GM12878 (cell line): Measurements from ENCODE around the gene COL25A1.

Source experiments
- ATF2 ChIP-seq: IDR thresholded peaks from 2 replicates; pipeline ENCODE4 v1.6.1; 2012; ENCODE audit warnings: low read length, inconsistent platforms
- CBFB ChIP-seq: IDR thresholded peaks from 2 replicates; pipeline ENCODE4 v1.6.1; 2016; ENCODE audit warnings: antibody characterized with exemption, low read depth
- CTCF ChIP-seq, 3 experiments: IDR thresholded peaks in 2 of 3; conservative IDR thresholded peaks in 1 of 3; 2 replicates each; pipeline ENCODE4 v1.5.1; 2011; ENCODE audit warnings: low read depth in 3 of 3, low read length in 3 of 3, mild to moderate bottlenecking in 3 of 3, control low read depth in 2 of 3, moderate library complexity in 2 of 3, inconsistent platforms in 1 of 3, mixed read lengths in 1 of 3; ENCODE audit not compliant: control insufficient read depth in 2 of 3, insufficient read depth in 1 of 3; ENCODE audit errors: extremely low read depth in 1 of 3
- ETV6 ChIP-seq, 2 experiments: fragments of 450-650 bp in 1 of 2; IDR thresholded peaks in 1 of 2; conservative IDR thresholded peaks in 1 of 2; 2 replicates each; pipeline ENCODE4 v1.6.1; 2014; ENCODE audit warnings: antibody characterized with exemption in 1 of 2, borderline replicate concordance in 1 of 2, low read depth in 1 of 2, mild to moderate bottlenecking in 1 of 2, moderate library complexity in 1 of 2
- MAX ChIP-seq: IDR thresholded peaks from 2 replicates; pipeline ENCODE4 v1.6.1; 2012; ENCODE audit warnings: low read depth, low read length, improper control_type of control experiment
- MYC ChIP-seq: IDR thresholded peaks from 2 replicates; pipeline ENCODE4 v1.6.1; 2011; ENCODE audit warnings: mild to moderate bottlenecking, low read length, moderate library complexity, inconsistent platforms; ENCODE audit not compliant: insufficient read depth, insufficient replicate concordance, insufficient read length, severe bottlenecking
- NRF1 ChIP-seq: conservative IDR thresholded peaks from 2 replicates; pipeline ENCODE4 v1.6.1; 2011; ENCODE audit warnings: mild to moderate bottlenecking, low read depth, low read length, improper control_type of control experiment
- RCOR1 ChIP-seq: conservative IDR thresholded peaks from 2 replicates; pipeline ENCODE4 v1.6.1; 2012; ENCODE audit warnings: low read depth, low read length, improper control_type of control experiment
- SUZ12 ChIP-seq: fragments of 200-600 bp; sonication (generic); IDR thresholded peaks from one replicate; pipeline ENCODE4 v1.6.1; 2018; ENCODE audit warnings: antibody characterized with exemption, mild to moderate bottlenecking; ENCODE audit not compliant: unreplicated experiment
- TBL1XR1 ChIP-seq: IDR thresholded peaks from 2 replicates; pipeline ENCODE4 v1.6.1; 2012; ENCODE audit warnings: low read depth, low read length, improper control_type of control experiment
- TCF7 ChIP-seq: IDR thresholded peaks from 2 replicates; pipeline ENCODE4 v1.6.1; 2014; ENCODE audit warnings: antibody characterized with exemption, borderline replicate concordance
- ZNF384 ChIP-seq: IDR thresholded peaks from 2 replicates; pipeline ENCODE4 v1.6.1; 2012; ENCODE audit warnings: low read depth, mild to moderate bottlenecking, low read length, improper control_type of control experiment, borderline replicate concordance

GRCh38 chr4:108884596-108884995, 417.9 kb downstream of the COL25A1 start:
- TF ChIP-seq NRF1, result no peak
- no peak for TF ChIP-seq SUZ12
- TF ChIP-seq MAX, result no peak
- TF ChIP-seq CTCF (IDR thresholded peaks at IDR 0.05 in 2 of 3, conservative IDR thresholded peaks at IDR 0.05 in 1 of 3; ENCODE audit: control insufficient read depth in 2 of 3, extremely low read depth in 1 of 3, insufficient read depth in 1 of 3, low read depth in 3 of 3, low read length in 3 of 3), result no peak
- TF ChIP-seq ETV6 (conservative IDR thresholded peaks at IDR 0.05 in 1 of 2, IDR thresholded peaks at IDR 0.05 in 1 of 2; ENCODE audit: borderline replicate concordance in 1 of 2, low read depth in 1 of 2), result no peak
- TF ChIP-seq RCOR1, result no peak
- TF ChIP-seq CBFB, result no peak
- TF ChIP-seq ATF2, result no peak
- TF ChIP-seq MYC, result no peak
- TF ChIP-seq TCF7, result no peak
- no peak for TF ChIP-seq ZNF384
- TF ChIP-seq TBL1XR1, result no peak
